Psoas muscle (tissue), 8 donors: Measurements from ENCODE around the gene GRIA3. TPM values are rescaled to one million over a fixed set of nuclear protein-coding genes. Genes with fewer than 3 reads are reported as not detected.

Experiments
- ATAC-seq, 4 donors: fragments of 200-7000 bp; cut with Tn5 transposase; one replicate each; pipeline ENCODE4 v1.9.1; 2020; ENCODE audit warnings: moderate library complexity in 3 of 4, mild to moderate bottlenecking in 2 of 4
- DNase-seq, 2 donors: peaks; one replicate each; pipeline ENCODE4 v3.0.0-alpha.2; 2020
- H3K27ac ChIP-seq: fragments of 200-600 bp; one replicate; pipeline ENCODE4 v1.8.0; 2022
- H3K27me3 ChIP-seq, 3 donors: fragments of 200-600 bp in 1 of 3; one replicate each; pipeline versions ENCODE4 v1.6.1 to v1.8.0; 2013 to 2022; ENCODE audit warnings: low read length in 2 of 3, mild to moderate bottlenecking in 2 of 3, moderate library complexity in 1 of 3; ENCODE audit not compliant: insufficient read depth in 3 of 3
- H3K36me3 ChIP-seq, 2 donors: fragments of 200-600 bp in 1 of 2; one replicate each; pipeline versions ENCODE4 v1.6.1 to v1.8.0; 2013 to 2022; ENCODE audit warnings: low read depth in 1 of 2, mild to moderate bottlenecking in 1 of 2, moderate library complexity in 1 of 2; ENCODE audit not compliant: insufficient read depth in 1 of 2
- H3K4me1 ChIP-seq: fragments of 200-600 bp; one replicate; pipeline ENCODE4 v1.8.0; 2022
- H3K4me3 ChIP-seq: fragments of 200-600 bp; one replicate; pipeline ENCODE4 v1.8.0; 2022; ENCODE audit warnings: mild to moderate bottlenecking
- H3K9me3 ChIP-seq: fragments of 200-600 bp; one replicate; pipeline ENCODE4 v1.8.0; 2022
- CTCF ChIP-seq: fragments of 200-600 bp; IDR thresholded peaks from one replicate; pipeline ENCODE4 v1.8.0; 2022; ENCODE audit warnings: antibody characterized with exemption
- WGBS, 3 donors: extraction: QIAGEN DNeasy Blood & Tissue Kit; methylation state at CpG; one replicate each; pipeline versions ENCODE4 v1.1.6 to v1.1.7; 2013; 5-methylcytosine and 5-hydroxymethylcytosine counted together
- intact Hi-C, 2 donors: fragments of 100-400 bp; cut with DNase I; formaldehyde crosslinking; loops; one replicate each; pipeline versions ENCODE4 v1.11.0 to v1.14.2; 2022
- polyA plus RNA-seq, 3 donors: library from polyadenylated mRNA; stranded (reverse); fragments of 200-250 nt; gene quantifications; one replicate each; pipeline ENCODE4 v1.2.3, GENCODE V29; 2013
- total RNA-seq, 4 donors: library from RNA; stranded (reverse); fragmentation: NEBNext Ultra II Directional in 2 of 4; extraction: Animal tissue kit (Norgen Biotek cat#: 25700) in 2 of 4; gene quantifications; one replicate each; pipeline versions ENCODE4 v1.2.1 to v1.2.4, GENCODE V29; 2021 to 2023
- donor health status: healthy with polysubstance abuse.
- donor health status: DM: no; HTN: no; CAD: no; lungs with moderate emphysema.
- donor health status: Bipolar disorder and iron deficiency.
- donor health status: healthy.
- donor health status: DM: yes; HTN: yes; CAD: no.
- donor health status: DM: no; HTN: no; CAD: no.
- donor health status: DM: no; HTN: no; CAD: no.
- donor health status: DM: yes; HTN: yes; CAD: no.

Gene GRIA3
- total and polyA plus RNA-seq, 7 donors = 0.03 to 0.32 (median 0.21) TPM; not detected in 1

- TF ChIP-seq CTCF = no peak
- intact Hi-C loops = no loop called here
Measured at GRCh38 chrX:123153846-123154335, 30.2 kb upstream of the GRIA3 start.

GRCh38 chrX:123155327-123155726 lies 28.8 kb upstream of the GRIA3 start:
- no peaks in the 10 kb centered on the region for H3K4me1 ChIP-seq
- H3K4me3 ChIP-seq = no peak overlapping the region
- WGBS, 3 donors = 84 to 86% (median 85%) methylated on average over 1 of the region's 1 CpG
- H3K27me3 ChIP-seq = no peaks in the 10 kb centered on the region
- no peaks in the 10 kb centered on the region for H3K9me3 ChIP-seq
- DNase-seq (no peak), ATAC-seq (no peak)
- no peak overlapping the region for H3K27ac ChIP-seq
- intact Hi-C loops = no loop called here
- no peak for TF ChIP-seq CTCF
- no peaks in the 10 kb centered on the region for H3K36me3 ChIP-seq

More at GRCh38 chrX:123153846-123154335, 30.2 kb upstream of the GRIA3 start:
- peaks cover 3% of the 10 kb centered on the region for H3K9me3 ChIP-seq
- H3K4me3 ChIP-seq = no peak overlapping the region
- no peaks in the 10 kb centered on the region for H3K27me3 ChIP-seq
- 62 to 79% (median 65%) methylated on average over 7 of the region's 7 CpGs for WGBS, 3 donors
- H3K27ac ChIP-seq = no peak overlapping the region
- no peak for DNase-seq
- ATAC-seq = no peak
- H3K36me3 ChIP-seq = no peaks in the 10 kb centered on the region
- H3K4me1 ChIP-seq = no peaks in the 10 kb centered on the region

- H3K27ac ChIP-seq = no peak overlapping the region
- no peaks in the 10 kb centered on the region for H3K9me3 ChIP-seq
- TF ChIP-seq CTCF = no peak
- H3K36me3 ChIP-seq = no peaks in the 10 kb centered on the region
- no peaks in the 10 kb centered on the region for H3K27me3 ChIP-seq
- 77 to 90% (median 88%) methylated on average over 3 of the region's 3 CpGs for WGBS, 3 donors
- DNase-seq = no peak
- H3K4me1 ChIP-seq = no peaks in the 10 kb centered on the region
- intact Hi-C loops = loop anchor here in 1 of 2 donors (2.0 kb wide), 1 partner anchor 51 kb away; no protein-coding TSS in a partner anchor
- no peak overlapping the region for H3K4me3 ChIP-seq
- no peak for ATAC-seq
Measured at GRCh38 chrX:123157586-123157985, 26.5 kb upstream of the GRIA3 start.

GRCh38 chrX:123159403-123159802 lies 24.7 kb upstream of the GRIA3 start:
- no peak for ATAC-seq
- 59 to 83% (median 67%) methylated on average over 4 of the region's 4 CpGs for WGBS, 3 donors
- Histone ChIP-seq H3K4me1 (no peaks in the 10 kb centered on the region), H3K9me3 (no peaks in the 10 kb centered on the region), H3K27ac (no peak overlapping the region), H3K27me3 (no peaks in the 10 kb centered on the region), H3K4me3 (no peak overlapping the region), H3K36me3 (no peaks in the 10 kb centered on the region)
- DNase-seq = no peak
- no peak for TF ChIP-seq CTCF
- intact Hi-C loops = no loop called here

- intact Hi-C loops = no loop called here
- TF ChIP-seq CTCF = no peak
- Histone ChIP-seq H3K27me3 (peaks cover 0 to 3% (median 0%) of the 10 kb centered on the region in 3 donors), H3K36me3 (no peaks in the 10 kb centered on the region), H3K27ac (no peak overlapping the region), H3K4me3 (no peak overlapping the region), H3K4me1 (no peaks in the 10 kb centered on the region), H3K9me3 (no peaks in the 10 kb centered on the region)
- ATAC-seq (no peak), DNase-seq (no peak)
Measured at GRCh38 chrX:123167621-123168020, 16.5 kb upstream of the GRIA3 start.
